GM18505 (cell line): ENCODE measurements around the gene PPID.
"Not testable (repeated sequence)": the region's sequence is repeated elsewhere in the genome, so short reads cannot be mapped to it uniquely, and the experiment has no call there.

Source experiments
- ATAC-seq: cut with Tn5 transposase; IDR thresholded peaks from one replicate; pipeline ENCODE4 v1.9.1; 2021; ENCODE audit not compliant: unreplicated experiment
- POLR2A ChIP-seq: IDR thresholded peaks from 4 replicates; pipeline ENCODE4 v1.6.1; 2011; ENCODE audit warnings: borderline replicate concordance; ENCODE audit not compliant: insufficient read depth, insufficient read length; ENCODE audit errors: extremely low read depth

The PPID gene

DNA sequence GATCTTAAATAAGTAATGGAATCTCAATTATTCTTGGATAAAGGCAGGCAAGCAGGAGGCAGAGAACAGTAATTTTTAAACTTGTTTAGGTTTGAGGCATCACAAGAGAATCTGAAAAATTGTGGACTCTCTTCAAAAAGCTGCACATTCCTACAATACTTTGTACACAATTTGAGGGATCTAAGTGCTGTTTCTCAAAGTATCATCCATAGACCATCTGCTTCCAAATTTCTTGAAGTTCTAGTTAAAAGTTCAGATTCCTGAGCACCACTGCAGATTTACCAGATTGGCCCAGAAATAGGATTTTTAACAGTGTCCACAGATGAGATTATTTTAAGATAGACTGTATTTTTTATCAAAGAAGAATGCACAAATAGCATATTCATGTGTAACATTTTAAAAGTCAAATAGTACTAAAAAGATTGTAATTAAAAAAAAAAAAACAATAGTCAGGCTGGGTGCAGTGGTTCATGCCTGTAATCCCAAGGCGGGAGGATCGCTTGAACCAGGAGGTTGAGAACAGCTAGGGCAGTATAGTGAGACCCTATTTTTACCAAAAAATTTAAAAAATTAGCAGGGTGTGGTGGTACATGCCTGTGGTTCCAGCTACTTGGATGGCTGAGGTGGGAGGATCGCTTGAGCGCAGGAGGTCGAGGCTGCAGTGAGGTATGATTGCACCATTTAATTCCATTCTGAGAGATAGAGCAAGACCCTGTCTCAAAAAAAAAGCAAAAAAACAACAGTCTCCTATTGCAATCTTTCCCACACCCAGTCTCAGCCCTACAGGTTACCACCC, 31.4 kb upstream of the PPID start:
- no peak for TF ChIP-seq POLR2A
- no peak for ATAC-seq

DNA sequence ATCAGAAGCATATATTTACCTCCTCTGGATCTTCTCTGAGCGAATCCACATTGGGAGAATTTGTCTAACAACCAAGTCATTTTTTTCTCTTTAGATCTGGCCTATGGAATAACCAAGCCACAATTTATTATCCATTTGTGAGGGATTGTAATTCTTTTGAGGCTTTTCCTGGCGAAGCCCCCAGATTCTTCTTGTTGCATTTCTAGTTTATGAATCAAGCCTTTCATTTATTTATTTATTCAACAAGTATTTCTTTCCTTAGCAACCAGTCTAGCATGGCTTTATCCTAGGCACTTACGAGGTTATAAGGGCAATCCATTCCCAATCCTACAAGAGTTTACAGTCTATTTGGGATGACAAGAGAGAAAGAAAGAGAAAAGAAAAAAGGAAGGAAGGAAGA, 27.2 kb upstream of the PPID start:
- TF ChIP-seq POLR2A: no peak
- ATAC-seq: no peak

DNA sequence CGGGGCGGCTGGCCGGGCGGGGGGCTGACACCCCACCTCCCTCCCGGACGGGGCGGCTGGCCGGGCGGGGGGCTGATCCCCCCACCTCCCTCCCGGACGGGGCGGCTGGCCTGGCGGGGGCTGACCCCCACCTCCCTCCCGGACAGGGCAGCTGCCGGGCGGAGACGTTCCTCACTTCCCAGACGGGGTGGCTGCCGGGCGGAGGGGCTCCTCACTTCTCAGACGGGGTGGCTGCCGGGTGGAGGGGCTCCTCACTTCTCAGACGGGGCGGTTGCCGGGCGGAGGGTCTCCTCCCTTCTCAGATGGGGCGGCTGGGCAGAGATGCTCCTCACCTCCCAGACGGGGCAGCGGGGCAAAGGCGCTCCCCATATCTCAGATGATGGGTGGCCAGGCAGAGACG, 23.3 kb upstream of the PPID start:
- not testable (repeated sequence) for ATAC-seq

DNA sequence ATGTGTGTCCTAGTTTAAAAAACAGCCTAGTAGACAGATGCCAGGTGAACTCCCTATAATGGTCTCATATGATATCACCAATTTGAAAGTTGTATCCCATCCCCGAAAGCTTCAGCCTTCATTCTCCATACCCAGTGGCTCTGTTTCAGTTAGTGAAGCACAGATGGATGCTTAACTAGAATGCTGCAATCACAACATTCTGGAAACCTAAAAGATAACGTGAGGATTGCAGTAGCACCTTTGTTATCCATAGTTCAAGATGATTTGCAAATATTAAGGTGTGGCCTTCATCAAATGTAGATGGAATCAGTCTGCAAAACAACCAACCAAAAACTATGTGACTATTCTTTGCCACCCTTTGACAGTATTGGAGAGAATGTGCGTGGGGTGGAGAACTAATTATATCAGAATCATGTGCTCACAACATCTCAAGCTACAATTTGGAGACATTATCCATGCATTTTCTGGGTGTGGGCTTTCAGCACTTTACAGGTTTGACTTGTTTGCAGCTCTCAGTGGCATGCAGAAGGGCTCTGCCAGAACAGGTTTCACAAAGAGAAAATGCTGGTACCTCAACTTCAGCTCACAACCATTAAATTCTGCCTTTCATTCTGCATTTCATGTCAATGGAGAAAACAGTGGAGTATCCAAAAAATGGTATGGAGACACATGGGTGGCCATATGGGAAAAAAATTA, 18.3 kb upstream of the PPID start:
- no peak for ATAC-seq
- TF ChIP-seq POLR2A: no peak

DNA sequence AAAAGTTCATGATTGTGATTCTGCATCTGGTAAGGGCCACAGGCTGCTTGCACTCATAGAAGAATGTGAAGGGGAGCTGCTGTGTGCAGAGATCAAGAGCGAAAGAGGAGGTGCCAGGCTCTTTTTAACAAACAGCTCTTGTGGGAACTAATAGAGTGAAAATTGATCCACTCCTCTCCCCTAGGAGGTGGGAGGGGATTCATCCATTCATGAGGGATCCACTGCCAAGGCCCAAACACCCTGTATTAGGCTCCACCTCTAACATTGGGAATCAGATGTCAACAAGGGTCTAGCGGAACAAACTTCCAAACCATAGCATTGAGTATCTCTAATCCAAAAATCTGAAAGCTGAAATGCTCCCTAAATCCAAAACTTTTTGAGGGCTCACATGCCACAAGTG, 16.4 kb upstream of the PPID start:
- no peak for ATAC-seq

DNA sequence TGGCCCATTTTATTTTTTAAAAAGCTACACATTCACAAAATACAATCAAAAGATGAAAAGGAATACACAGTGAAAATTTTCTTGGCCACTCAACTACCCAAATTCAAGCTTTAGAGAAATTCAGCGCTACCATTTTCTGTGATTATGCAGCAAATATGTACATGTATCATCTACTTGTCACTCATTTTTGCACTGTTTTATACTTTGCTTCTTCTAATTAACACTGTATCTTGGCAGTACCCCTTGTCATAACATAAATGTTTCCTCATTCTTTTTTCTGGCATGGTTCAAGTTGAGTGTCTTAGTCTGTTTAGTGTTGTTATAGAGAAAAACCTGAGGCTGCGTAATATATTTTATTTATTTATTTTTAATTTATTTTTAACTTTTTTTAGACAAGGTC, 15.7 kb upstream of the PPID start:
- ATAC-seq: no peak
- no peak for TF ChIP-seq POLR2A

More for the DNA sequence above, 16.4 kb upstream of the PPID start:
- no peak for TF ChIP-seq POLR2A

DNA sequence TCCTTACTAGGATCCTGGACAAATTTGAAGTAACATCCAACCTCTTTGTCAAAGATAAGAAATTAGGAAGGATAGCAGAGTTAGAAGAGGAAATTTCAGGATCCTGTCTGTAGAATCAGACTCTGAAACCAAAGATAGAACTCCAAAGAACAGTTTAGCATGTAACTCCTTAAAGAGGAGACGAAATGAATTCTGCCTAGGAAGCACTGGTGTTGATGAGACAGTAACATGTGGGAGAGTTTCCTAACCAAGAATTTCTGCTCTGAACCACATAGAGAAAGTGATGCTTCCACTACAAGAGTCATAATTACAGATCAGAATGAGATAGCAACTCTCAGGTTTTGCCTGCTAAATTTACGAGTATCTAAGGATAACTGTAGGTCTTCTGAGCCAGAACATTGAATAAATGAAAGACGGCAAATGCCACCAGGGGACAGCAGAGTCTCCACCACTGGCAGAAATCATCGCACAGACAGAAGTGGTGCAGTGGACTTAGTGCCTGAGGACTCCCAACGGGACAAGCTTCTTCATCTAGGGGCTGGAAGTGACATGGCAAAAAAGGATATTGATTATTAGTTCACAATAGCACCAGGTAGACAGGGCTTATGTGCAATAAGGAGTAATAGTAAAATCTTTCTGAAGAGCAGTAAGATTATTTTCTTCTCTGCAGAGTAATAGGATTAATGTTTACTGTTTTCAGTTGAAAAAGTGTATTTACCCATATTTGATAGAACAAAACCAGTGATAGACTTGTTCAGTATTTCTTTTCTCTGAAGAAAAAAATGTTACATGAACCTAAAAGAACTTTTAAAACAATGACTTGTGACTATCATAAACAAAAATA, 6.7 kb upstream of the PPID start:
- no peak for TF ChIP-seq POLR2A
- peak; percentile 89 for ATAC-seq

DNA sequence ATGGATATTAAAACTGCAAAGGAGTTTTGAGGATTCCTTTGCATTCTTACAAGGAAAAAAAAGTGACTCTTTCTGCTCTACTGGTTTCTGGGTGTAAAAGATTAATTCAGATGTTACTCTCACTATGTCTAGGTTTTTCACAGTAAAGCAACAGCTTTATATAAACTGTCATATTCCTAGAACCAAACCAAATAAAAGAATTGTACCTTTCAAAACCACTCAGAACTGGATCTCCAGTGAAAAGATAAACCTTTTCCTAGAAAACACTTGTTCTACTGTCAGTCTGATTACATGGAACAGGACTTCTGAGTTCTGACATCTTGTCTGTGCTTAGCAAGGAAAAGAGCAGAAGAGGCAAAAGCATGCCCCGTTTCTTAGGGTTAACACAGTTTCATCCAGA, 5.0 kb upstream of the PPID start:
- ATAC-seq: no peak
- no peak for TF ChIP-seq POLR2A

DNA sequence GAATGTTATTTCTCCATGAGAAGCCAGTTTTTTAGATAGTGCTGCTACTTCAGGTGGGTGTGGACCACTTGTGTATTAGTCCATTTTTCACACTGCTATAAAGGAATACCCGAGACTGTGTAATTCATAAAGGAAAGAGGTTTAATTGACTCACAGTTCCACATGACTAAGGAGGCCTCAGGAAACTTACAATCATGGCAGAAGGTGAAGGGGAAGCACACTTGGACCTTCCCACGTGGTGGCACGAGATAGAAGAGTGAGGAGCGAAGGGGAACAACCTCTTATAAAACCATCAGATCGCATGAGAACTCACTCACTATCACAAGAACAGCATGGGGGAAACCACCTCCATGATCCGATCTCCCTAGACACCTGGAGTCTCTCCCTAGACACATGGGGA, 3.4 kb upstream of the PPID start:
- TF ChIP-seq POLR2A: no peak
- no peak for ATAC-seq

DNA sequence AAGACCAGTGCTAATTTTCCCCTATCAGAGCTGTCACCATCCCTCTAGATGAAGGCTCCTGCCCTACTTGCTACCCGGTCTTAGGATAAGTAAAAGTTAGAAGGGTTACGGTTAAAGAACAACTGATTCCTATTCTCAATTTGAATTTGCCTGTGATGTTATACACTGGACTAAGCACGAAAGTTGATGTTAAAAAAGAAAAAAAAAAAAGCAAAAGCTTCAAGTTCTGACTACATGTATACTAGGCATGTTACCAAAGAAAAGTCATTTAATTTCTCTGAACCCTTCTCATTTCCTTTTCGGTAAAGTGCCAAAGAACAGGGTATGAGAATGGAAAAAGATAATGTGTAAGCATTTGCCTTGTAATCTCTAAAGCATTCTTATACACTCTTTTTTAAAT, 1.4 kb upstream of the PPID start:
- ATAC-seq: no peak

DNA sequence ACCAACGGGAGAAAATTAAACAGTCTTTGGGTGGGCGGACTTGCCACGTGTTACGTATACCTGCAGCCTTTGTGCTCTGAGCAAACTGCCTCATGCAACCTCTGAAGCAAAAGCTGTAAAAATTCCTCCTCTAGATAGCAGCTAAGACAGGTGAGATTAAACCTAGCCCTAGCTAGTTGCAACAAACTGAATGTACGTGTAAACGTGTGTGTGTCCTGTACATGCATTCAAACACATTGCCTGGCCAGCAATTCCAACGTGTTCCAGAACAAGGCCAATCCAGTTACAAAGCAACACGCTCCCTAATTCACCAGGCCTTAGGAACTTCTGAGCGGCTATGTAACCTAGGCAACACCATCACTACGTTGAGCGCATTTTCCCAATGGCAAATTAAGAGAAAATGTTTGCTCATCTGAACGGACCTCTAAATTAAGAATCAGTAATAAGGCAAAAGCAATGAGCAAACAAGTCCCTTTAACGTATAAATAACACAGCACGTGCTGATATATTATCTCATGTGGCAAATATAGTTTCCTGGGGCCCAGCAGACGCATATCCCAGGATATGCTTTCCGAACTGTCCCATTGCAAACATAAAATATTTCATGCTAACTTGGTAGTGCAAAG, 792 bp downstream of the PPID start:
- ATAC-seq: peak; percentile 12
- no peak for TF ChIP-seq POLR2A

More for the DNA sequence above, 1.4 kb upstream of the PPID start:
- TF ChIP-seq POLR2A: no peak

DNA sequence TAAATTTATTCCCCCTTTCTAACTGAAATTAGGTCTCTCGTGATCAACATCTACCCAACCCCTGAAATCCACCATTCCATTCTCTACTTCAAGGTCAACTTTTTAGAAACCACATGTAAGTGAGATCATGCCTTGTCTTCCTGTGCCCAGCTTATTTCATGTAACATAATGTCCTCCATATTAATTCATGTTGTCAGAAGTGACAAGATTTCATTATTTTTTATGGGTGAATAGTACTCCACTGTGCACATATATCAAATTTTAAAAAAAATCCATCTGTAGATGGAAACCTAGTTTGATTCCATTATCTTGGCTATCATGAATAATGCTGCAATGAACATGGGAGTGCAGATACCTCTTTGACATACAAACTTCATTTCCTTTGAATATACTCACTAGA, 1.5 kb downstream of the PPID start:
- no peak for TF ChIP-seq POLR2A
- no peak for ATAC-seq

DNA sequence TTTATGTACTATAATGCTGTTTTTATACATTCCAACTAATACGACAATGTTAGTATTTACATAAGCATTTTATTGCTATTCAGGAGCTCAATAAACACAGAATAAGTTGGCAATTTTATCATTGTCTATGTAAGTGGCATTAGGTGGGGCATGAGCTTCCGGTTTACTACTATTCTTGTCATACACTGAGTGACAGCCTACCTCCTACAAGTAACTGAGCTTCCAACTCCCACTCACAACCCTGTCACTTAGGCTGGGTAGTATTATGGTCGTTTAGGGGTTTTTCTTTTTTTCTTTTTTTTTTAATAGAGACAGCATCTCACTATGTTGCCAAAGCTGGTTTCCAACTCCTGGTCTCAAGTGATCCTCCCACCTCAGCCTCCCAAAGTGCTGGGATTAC, 7.4 kb downstream of the PPID start:
- no peak for ATAC-seq
- no peak for TF ChIP-seq POLR2A
